GM12878 (cell line): Measurements from ENCODE around the gene UROD. TPM values are rescaled to one million over a fixed set of nuclear protein-coding genes. Genes with fewer than 3 reads are reported as not detected.

Experiments used
- ATAC-seq: fragments of 200-7000 bp; cut with Tn5 transposase; 3 replicates; pipeline ENCODE4 v1.9.1; 2020; ENCODE audit warnings: mild to moderate bottlenecking, moderate library complexity
- BruUV-seq: library from RNA; stranded (reverse); fragments of 400-500 nt; replicated peaks from 2 replicates; lab custom pipeline; 2021; lab: Mats Ljungman, UMichigan
- CTCF ChIA-PET: fragments of 300-600 bp; sonication (Branson Sonifier 250); formaldehyde crosslinking; extraction: SDS; loops from one replicate; lab custom pipeline; 2021; ENCODE audit warnings: inconsistent platforms; lab: Yijun Ruan, JAX
- POLR2A ChIA-PET: fragments of 350-600 bp; formaldehyde crosslinking; extraction: SDS; loops from one replicate; lab custom pipeline; 2021; ENCODE audit warnings: inconsistent platforms; lab: Charles Lee
- RAD21 ChIA-PET: fragments of 300-600 bp; sonication (Branson Sonifier 250); formaldehyde crosslinking; loops from one replicate; lab custom pipeline; 2023; ENCODE audit warnings: antibody characterized with exemption; ENCODE audit not compliant: unreplicated experiment; lab: Charles Lee
- SMC1A ChIA-PET: fragments of 300-600 bp; sonication (Branson Sonifier 250); formaldehyde crosslinking; loops from one replicate; lab custom pipeline; 2023; ENCODE audit not compliant: unreplicated experiment, uncharacterized antibody; lab: Charles Lee
- DNase-seq: peaks from one replicate; pipeline ENCODE4 v3.0.0-alpha.2; 2011; ENCODE audit warnings: low read depth, low spot score
- FAIRE-seq: peaks from 3 replicates; lab custom pipeline; 2011; peaks lifted over from hg19 to GRCh38; lab: Jason Lieb, UNC
- H2AFZ ChIP-seq: 2 replicates; pipeline ENCODE4 v1.6.0; 2011; ENCODE audit warnings: low read depth, low read length, control low read depth; ENCODE audit not compliant: control insufficient read depth
- H3K27ac ChIP-seq: 2 replicates; pipeline ENCODE4 v1.5.1; 2011; ENCODE audit warnings: control low read depth; ENCODE audit not compliant: control insufficient read depth, insufficient read depth
- H3K27me3 ChIP-seq, 2 experiments: replicated peaks in 1 of 2; 2 replicates each; pipeline versions ENCODE4 v1.6.0 to v1.6.1; 2011; ENCODE audit warnings: low read length in 1 of 2; ENCODE audit not compliant: control insufficient read depth in 2 of 2, insufficient read depth in 2 of 2
- H3K36me3 ChIP-seq, 2 experiments: 2 replicates each; pipeline ENCODE4 v1.5.1; 2011; ENCODE audit warnings: low read length in 1 of 2; ENCODE audit not compliant: control insufficient read depth in 2 of 2, insufficient read depth in 2 of 2
- H3K4me1 ChIP-seq: 2 replicates; pipeline ENCODE4 v1.6.1; 2011; ENCODE audit warnings: mild to moderate bottlenecking, low read length, moderate library complexity, mixed read lengths; ENCODE audit not compliant: control insufficient read depth, insufficient read depth
- H3K4me2 ChIP-seq: 2 replicates; pipeline ENCODE4 v1.6.0; 2011; ENCODE audit warnings: control low read depth; ENCODE audit not compliant: control insufficient read depth, insufficient read depth
- H3K4me3 ChIP-seq: fragments of 200-600 bp; sonication (generic); 2 replicates; pipeline ENCODE4 v1.5.1; 2016
- H3K79me2 ChIP-seq: 2 replicates; pipeline ENCODE4 v1.6.0; 2011; ENCODE audit warnings: low read length; ENCODE audit not compliant: control insufficient read depth, insufficient read depth
- H3K9ac ChIP-seq: 2 replicates; pipeline ENCODE4 v1.8.0; 2011; ENCODE audit warnings: low read length, control low read depth, mixed read lengths; ENCODE audit not compliant: control insufficient read depth, insufficient read depth
- H3K9me3 ChIP-seq: replicated peaks from 3 replicates; pipeline ENCODE4 v1.5.1; 2011; ENCODE audit warnings: mild to moderate bottlenecking, low read length; ENCODE audit not compliant: control insufficient read depth, insufficient read depth
- H4K20me1 ChIP-seq: 2 replicates; pipeline ENCODE4 v1.6.0; 2011; ENCODE audit not compliant: control insufficient read depth, insufficient read depth
- IKZF1 ChIP-seq: fragments of 450-650 bp; conservative IDR thresholded peaks from 2 replicates; pipeline ENCODE4 v1.6.1; 2017; ENCODE audit warnings: antibody characterized with exemption, mild to moderate bottlenecking
- RELA ChIP-seq: fragments of 450-650 bp; IDR thresholded peaks from 2 replicates; pipeline ENCODE4 v1.8.0; 2014; ENCODE audit warnings: borderline replicate concordance; ENCODE audit not compliant: partially characterized antibody
- SPI1 ChIP-seq: IDR thresholded peaks from 2 replicates; pipeline ENCODE4 v1.6.1; 2011; ENCODE audit warnings: low read depth, mild to moderate bottlenecking, low read length, moderate library complexity, borderline replicate concordance; ENCODE audit not compliant: insufficient read depth
- ZZZ3 ChIP-seq: IDR thresholded peaks from 2 replicates; pipeline ENCODE4 v1.6.1; 2011; ENCODE audit warnings: low read depth; ENCODE audit not compliant: control insufficient read depth, insufficient read length
- WGBS: methylation state at CpG from one replicate; pipeline ENCODE4 v1.1.6; 2016; ENCODE audit warnings: low lambda C conversion rate; ENCODE audit not compliant: insufficient replicate concordance, insufficient coverage; ENCODE audit errors: missing lambda C conversion rate; 5-methylcytosine and 5-hydroxymethylcytosine counted together
- in situ Hi-C: fragments of 300-500 bp; cut with MboI; formaldehyde crosslinking; loops from 9 replicates; pipeline ENCODE4 v1.14.3; 2018; ENCODE audit warnings: mixed read lengths
- intact Hi-C: fragments of 100-400 bp; cut with micrococcal nuclease; formaldehyde crosslinking; loops from one replicate; pipeline ENCODE4 v1.14.2; 2022; ENCODE audit not compliant: unreplicated experiment
- polyA plus RNA-seq, 11 experiments: library from polyadenylated mRNA; depleted of rRNA in 4 of 11; unstranded in 6 of 11; stranded (reverse) in 5 of 11; fragments of >200 nt; fragmentation: Nextera tagmentation in 4 of 11; fragmentation: Illumina TruSeq in 1 of 11; extraction: Ambion mirVana in 4 of 11; extraction: Trizol in 1 of 11; gene quantifications; 1 replicate in 1 of 11; 2 replicates in 10 of 11; pipeline versions ENCODE4 v1.2.1 to v1.2.3, GENCODE V29; 2011 to 2016; ENCODE audit warnings: inconsistent platforms in 2 of 11, missing spikeins in 2 of 11, low read depth in 1 of 11
- total RNA-seq, 4 experiments: library from RNA; depleted of rRNA in 3 of 4; stranded (reverse); fragments of >200 nt in 3 of 4; fragmentation: Illumina TruSeq in 1 of 4; extraction: Trizol in 1 of 4; gene quantifications; 2 replicates each; pipeline versions ENCODE4 v1.2.1 to v1.2.3, GENCODE V29; 2013 to 2021
- TF ChIP-seq, protein P1 (sequence below): IDR thresholded peaks from 2 replicates; pipeline ENCODE4 v1.6.1; 2012; ENCODE audit warnings: mild to moderate bottlenecking, low read depth, low read length
- TF ChIP-seq, protein P2 (sequence below): IDR thresholded peaks from 2 replicates; pipeline ENCODE4 v1.6.1; 2012; ENCODE audit warnings: low read depth, low read length, improper control_type of control experiment
- TF ChIP-seq, protein P3 (sequence below): fragments of 450-650 bp; conservative IDR thresholded peaks from 2 replicates; pipeline ENCODE4 v1.6.1; 2017; ENCODE audit warnings: mild to moderate bottlenecking, moderate library complexity

The UROD gene
- total and polyA plus RNA-seq, 10 of the 15 experiments (the other 5 are each of a cell fraction or from before 2014, with no cell fraction given), result 65.8 to 330 (median 102) TPM

GRCh38 chr1:45002650-45003645 lies 9.1 kb upstream of the UROD start (continued):
- TF ChIP-seq IKZF1, result no peak
- TF ChIP-seq, protein P1, sequence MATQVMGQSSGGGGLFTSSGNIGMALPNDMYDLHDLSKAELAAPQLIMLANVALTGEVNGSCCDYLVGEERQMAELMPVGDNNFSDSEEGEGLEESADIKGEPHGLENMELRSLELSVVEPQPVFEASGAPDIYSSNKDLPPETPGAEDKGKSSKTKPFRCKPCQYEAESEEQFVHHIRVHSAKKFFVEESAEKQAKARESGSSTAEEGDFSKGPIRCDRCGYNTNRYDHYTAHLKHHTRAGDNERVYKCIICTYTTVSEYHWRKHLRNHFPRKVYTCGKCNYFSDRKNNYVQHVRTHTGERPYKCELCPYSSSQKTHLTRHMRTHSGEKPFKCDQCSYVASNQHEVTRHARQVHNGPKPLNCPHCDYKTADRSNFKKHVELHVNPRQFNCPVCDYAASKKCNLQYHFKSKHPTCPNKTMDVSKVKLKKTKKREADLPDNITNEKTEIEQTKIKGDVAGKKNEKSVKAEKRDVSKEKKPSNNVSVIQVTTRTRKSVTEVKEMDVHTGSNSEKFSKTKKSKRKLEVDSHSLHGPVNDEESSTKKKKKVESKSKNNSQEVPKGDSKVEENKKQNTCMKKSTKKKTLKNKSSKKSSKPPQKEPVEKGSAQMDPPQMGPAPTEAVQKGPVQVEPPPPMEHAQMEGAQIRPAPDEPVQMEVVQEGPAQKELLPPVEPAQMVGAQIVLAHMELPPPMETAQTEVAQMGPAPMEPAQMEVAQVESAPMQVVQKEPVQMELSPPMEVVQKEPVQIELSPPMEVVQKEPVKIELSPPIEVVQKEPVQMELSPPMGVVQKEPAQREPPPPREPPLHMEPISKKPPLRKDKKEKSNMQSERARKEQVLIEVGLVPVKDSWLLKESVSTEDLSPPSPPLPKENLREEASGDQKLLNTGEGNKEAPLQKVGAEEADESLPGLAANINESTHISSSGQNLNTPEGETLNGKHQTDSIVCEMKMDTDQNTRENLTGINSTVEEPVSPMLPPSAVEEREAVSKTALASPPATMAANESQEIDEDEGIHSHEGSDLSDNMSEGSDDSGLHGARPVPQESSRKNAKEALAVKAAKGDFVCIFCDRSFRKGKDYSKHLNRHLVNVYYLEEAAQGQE, result no peak
- TF ChIP-seq, protein P2, sequence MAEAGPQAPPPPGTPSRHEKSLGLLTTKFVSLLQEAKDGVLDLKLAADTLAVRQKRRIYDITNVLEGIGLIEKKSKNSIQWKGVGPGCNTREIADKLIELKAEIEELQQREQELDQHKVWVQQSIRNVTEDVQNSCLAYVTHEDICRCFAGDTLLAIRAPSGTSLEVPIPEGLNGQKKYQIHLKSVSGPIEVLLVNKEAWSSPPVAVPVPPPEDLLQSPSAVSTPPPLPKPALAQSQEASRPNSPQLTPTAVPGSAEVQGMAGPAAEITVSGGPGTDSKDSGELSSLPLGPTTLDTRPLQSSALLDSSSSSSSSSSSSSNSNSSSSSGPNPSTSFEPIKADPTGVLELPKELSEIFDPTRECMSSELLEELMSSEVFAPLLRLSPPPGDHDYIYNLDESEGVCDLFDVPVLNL, result no peak
- no peak for TF ChIP-seq RELA
- no peak for TF ChIP-seq ZZZ3

GRCh38 chr1:45003741-45004140 lies 8.3 kb upstream of the UROD start:
- Histone ChIP-seq H2AFZ (no peak overlapping the region), H3K27me3 (no peaks in the 10 kb centered on the region), H3K4me3 (no peak overlapping the region), H4K20me1 (no peaks in the 10 kb centered on the region), H3K9me3 (no peaks in the 10 kb centered on the region), H3K9ac (no peak overlapping the region), H3K36me3 (peaks cover 16 to 19% of the 10 kb centered on the region in 2 experiments), H3K4me2 (no peak overlapping the region), H3K4me1 (no peaks in the 10 kb centered on the region), H3K79me2 (no peaks in the 10 kb centered on the region), H3K27ac (no peak overlapping the region)
- ChIA-PET SMC1A (no interaction called here), RAD21 (no interaction called here), CTCF (no interaction called here), POLR2A (interaction anchor here (0.5 kb wide), 1 partner anchor 378 kb away, joined by 4 read pairs; no protein-coding TSS in a partner anchor)
- WGBS, result 94% methylated on average over 8 of the region's 14 CpGs
- in situ Hi-C loops (no loop called here), intact Hi-C loops (no loop called here)
- no peak for FAIRE-seq
- no TSS peak for BruUV-seq
- no peak for DNase-seq
- ATAC-seq, result no peak
- TF ChIP-seq SPI1, result no peak
- TF ChIP-seq, protein P2, result no peak
- TF ChIP-seq, protein P3, sequence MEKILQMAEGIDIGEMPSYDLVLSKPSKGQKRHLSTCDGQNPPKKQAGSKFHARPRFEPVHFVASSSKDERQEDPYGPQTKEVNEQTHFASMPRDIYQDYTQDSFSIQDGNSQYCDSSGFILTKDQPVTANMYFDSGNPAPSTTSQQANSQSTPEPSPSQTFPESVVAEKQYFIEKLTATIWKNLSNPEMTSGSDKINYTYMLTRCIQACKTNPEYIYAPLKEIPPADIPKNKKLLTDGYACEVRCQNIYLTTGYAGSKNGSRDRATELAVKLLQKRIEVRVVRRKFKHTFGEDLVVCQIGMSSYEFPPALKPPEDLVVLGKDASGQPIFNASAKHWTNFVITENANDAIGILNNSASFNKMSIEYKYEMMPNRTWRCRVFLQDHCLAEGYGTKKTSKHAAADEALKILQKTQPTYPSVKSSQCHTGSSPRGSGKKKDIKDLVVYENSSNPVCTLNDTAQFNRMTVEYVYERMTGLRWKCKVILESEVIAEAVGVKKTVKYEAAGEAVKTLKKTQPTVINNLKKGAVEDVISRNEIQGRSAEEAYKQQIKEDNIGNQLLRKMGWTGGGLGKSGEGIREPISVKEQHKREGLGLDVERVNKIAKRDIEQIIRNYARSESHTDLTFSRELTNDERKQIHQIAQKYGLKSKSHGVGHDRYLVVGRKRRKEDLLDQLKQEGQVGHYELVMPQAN, result no peak
